HepG2 (cell line): Measurements from ENCODE around the gene GNAI2. TPM values are rescaled to one million over a fixed set of nuclear protein-coding genes. Genes with fewer than 3 reads are reported as not detected.

Source experiments
- ATAC-seq: fragments of 200-7000 bp; cut with Tn5 transposase; 3 replicates; pipeline ENCODE4 v1.9.1; 2020; ENCODE audit warnings: mild to moderate bottlenecking, moderate library complexity
- BruUV-seq: library from RNA; stranded (reverse); fragments of 400-500 nt; replicated peaks from 2 replicates; lab custom pipeline; 2021; lab: Mats Ljungman, UMichigan
- CTCF ChIA-PET: fragments of 300-600 bp; formaldehyde crosslinking; extraction: SDS; loops from one replicate; lab custom pipeline; 2021; ENCODE audit warnings: low total read pairs, inconsistent platforms, low intra/inter-chr PET ratio; lab: Yijun Ruan, JAX
- POLR2A ChIA-PET: fragments of 350-600 bp; sonication (Branson Sonifier 250); formaldehyde crosslinking; loops from one replicate; lab custom pipeline; 2020; ENCODE audit warnings: antibody characterized with exemption, inconsistent platforms; lab: Yijun Ruan, JAX
- DNase-seq: peaks from one replicate; pipeline ENCODE4 v3.0.0-alpha.2; 2015; ENCODE audit warnings: low spot score
- FAIRE-seq: peaks from 3 replicates; lab custom pipeline; 2011; peaks lifted over from hg19 to GRCh38; lab: Jason Lieb, UNC
- H2AFZ ChIP-seq: one replicate; pipeline ENCODE4 v1.6.1; 2011; ENCODE audit warnings: low read length, inconsistent platforms
- H3K27ac ChIP-seq: fragments of 300-600 bp; 3 replicates; pipeline ENCODE4 v1.8.0; 2011; ENCODE audit warnings: mixed run types, mild to moderate bottlenecking, mixed read lengths, low read length, inconsistent platforms; ENCODE audit not compliant: insufficient read depth; ENCODE audit errors: extremely low read length
- H3K27me3 ChIP-seq, 2 experiments: fragments of 200-600 bp in 1 of 2; 2 replicates in 1 of 2; 3 replicates in 1 of 2; pipeline versions ENCODE4 v1.6.0 to v1.8.0; 2011; ENCODE audit warnings: low read length in 2 of 2, mild to moderate bottlenecking in 2 of 2, moderate library complexity in 2 of 2, inconsistent platforms in 1 of 2; ENCODE audit not compliant: insufficient read depth in 2 of 2, control insufficient read depth in 1 of 2
- H3K36me3 ChIP-seq, 2 experiments: fragments of 200-600 bp in 1 of 2; replicated peaks in 1 of 2; 2 replicates in 1 of 2; 3 replicates in 1 of 2; pipeline versions ENCODE4 v1.5.1 to v1.8.0; 2011; ENCODE audit warnings: low read length in 2 of 2, inconsistent platforms in 1 of 2; ENCODE audit not compliant: insufficient read depth in 2 of 2, control insufficient read depth in 1 of 2
- H3K4me1 ChIP-seq: 2 replicates; pipeline ENCODE4 v1.5.1; 2012; ENCODE audit warnings: low read length, inconsistent platforms; ENCODE audit not compliant: insufficient read depth
- H3K4me2 ChIP-seq: 2 replicates; pipeline ENCODE4 v1.6.0; 2011; ENCODE audit warnings: low read depth, low read length, inconsistent platforms
- H3K4me3 ChIP-seq, 3 experiments: fragments of 200-600 bp in 1 of 3; sonication (generic), shearing (Covaris generic) in 1 of 3; replicated peaks in 1 of 3; 2 replicates each; pipeline ENCODE4 v1.5.1; 2011 to 2016; ENCODE audit warnings: low read length in 3 of 3, inconsistent platforms in 2 of 3, low read depth in 2 of 3, mild to moderate bottlenecking in 2 of 3, control low read depth in 1 of 3, mixed read lengths in 1 of 3; ENCODE audit not compliant: insufficient read depth in 1 of 3
- H3K79me2 ChIP-seq: one replicate; pipeline ENCODE4 v1.6.1; 2011; ENCODE audit warnings: low read length, inconsistent platforms; ENCODE audit not compliant: insufficient read depth
- H3K9ac ChIP-seq: 2 replicates; pipeline ENCODE4 v1.6.0; 2011; ENCODE audit warnings: mild to moderate bottlenecking, low read depth, low read length, inconsistent platforms; ENCODE audit not compliant: insufficient read depth
- H3K9me3 ChIP-seq: 2 replicates; pipeline ENCODE4 v1.5.1; 2012; ENCODE audit warnings: mild to moderate bottlenecking, low read length
- H4K20me1 ChIP-seq: 2 replicates; pipeline ENCODE4 v1.6.0; 2011; ENCODE audit warnings: inconsistent platforms, mild to moderate bottlenecking, low read length, moderate library complexity; ENCODE audit not compliant: insufficient read depth
- AGO2 ChIP-seq: fragments of 200-400 bp; formaldehyde crosslinking; optimal IDR thresholded peaks from 2 replicates; pipeline ENCODE3; 2017; ENCODE audit warnings: mild to moderate bottlenecking, low read depth, low read length, moderate library complexity
- AKAP8 ChIP-seq: sonication (generic); formaldehyde crosslinking; IDR thresholded peaks from 2 replicates; pipeline ENCODE4 v1.5.1; 2020; ENCODE audit warnings: mild to moderate bottlenecking, missing genetic modification reagents
- ATF7 ChIP-seq, 2 experiments: fragments of 450-650 bp in 1 of 2; sonication (generic) in 1 of 2; formaldehyde crosslinking in 1 of 2; IDR thresholded peaks; 2 replicates each; pipeline versions ENCODE4 v1.4.0 to v1.6.1; 2016 to 2020; ENCODE audit warnings: antibody characterized with exemption in 1 of 2, mild to moderate bottlenecking in 1 of 2, missing genetic modification reagents in 1 of 2
- BHLHE40 ChIP-seq: IDR thresholded peaks from 2 replicates; pipeline ENCODE4 v1.6.1; 2011; ENCODE audit warnings: low read length, improper control_type of control experiment
- CCDC6 ChIP-seq: sonication (generic); formaldehyde crosslinking; IDR thresholded peaks from 2 replicates; pipeline ENCODE4 v1.8.1; 2022; ENCODE audit warnings: mild to moderate bottlenecking, missing genetic modification reagents, moderate library complexity
- KAT2B ChIP-seq: fragments of 150-350 bp; IDR thresholded peaks from 2 replicates; pipeline ENCODE4 v1.6.1; 2014; ENCODE audit warnings: low read depth, low read length, borderline replicate concordance
- NCOR1 ChIP-seq: fragments of 200-600 bp; sonication (generic); IDR thresholded peaks from 2 replicates; pipeline ENCODE4 v1.7.0; 2017; ENCODE audit warnings: antibody characterized with exemption, low read length, borderline replicate concordance
- NFIC ChIP-seq: IDR thresholded peaks from 2 replicates; pipeline ENCODE4 v1.6.1; 2012; ENCODE audit warnings: mild to moderate bottlenecking, low read length, inconsistent platforms
- NFKB2 ChIP-seq: sonication (generic); formaldehyde crosslinking; IDR thresholded peaks from 2 replicates; pipeline ENCODE4 v1.4.0; 2020; ENCODE audit warnings: missing genetic modification reagents, borderline replicate concordance
- RFX1 ChIP-seq: fragments of 450-650 bp; IDR thresholded peaks from 2 replicates; pipeline ENCODE4 v1.6.1; 2017
- RFXAP ChIP-seq: sonication (generic); formaldehyde crosslinking; IDR thresholded peaks from 2 replicates; pipeline ENCODE4 v1.4.0; 2020; ENCODE audit warnings: missing genetic modification reagents, borderline replicate concordance
- TFDP2 ChIP-seq: sonication (generic); formaldehyde crosslinking; IDR thresholded peaks from 2 replicates; pipeline ENCODE4 v1.4.0; 2020; ENCODE audit warnings: missing genetic modification reagents
- ZNF501 ChIP-seq: sonication (generic); formaldehyde crosslinking; IDR thresholded peaks from 2 replicates; pipeline ENCODE4 v1.5.1; 2020; ENCODE audit warnings: mild to moderate bottlenecking, moderate library complexity, missing genetic modification reagents
- ZNF546 ChIP-seq: sonication (generic); formaldehyde crosslinking; conservative IDR thresholded peaks from 2 replicates; pipeline ENCODE4 v1.8.1; 2023; ENCODE audit warnings: mild to moderate bottlenecking, missing genetic modification reagents
- ZNF713 ChIP-seq: sonication (generic); formaldehyde crosslinking; IDR thresholded peaks from 2 replicates; pipeline ENCODE4 v1.4.0; 2020; ENCODE audit warnings: mild to moderate bottlenecking, missing genetic modification reagents
- ZNF781 ChIP-seq: sonication (generic); formaldehyde crosslinking; IDR thresholded peaks from 2 replicates; pipeline ENCODE4 v1.5.1; 2020; ENCODE audit warnings: borderline replicate concordance, mild to moderate bottlenecking, missing genetic modification reagents; ENCODE audit errors: not compliant biosample characterization
- ZSCAN31 ChIP-seq: sonication (generic); formaldehyde crosslinking; IDR thresholded peaks from 2 replicates; pipeline ENCODE4 v1.5.0; 2020; ENCODE audit warnings: low read depth, mild to moderate bottlenecking, missing genetic modification reagents
- WGBS: methylation state at CpG from one replicate; pipeline ENCODE4 v1.1.6; 2017; ENCODE audit warnings: low lambda C conversion rate; 5-methylcytosine and 5-hydroxymethylcytosine counted together
- in situ Hi-C: cut with HindIII; loops from 2 replicates; pipeline ENCODE4 v1.10.0; 2017; ENCODE audit warnings: low pct_unique_long_range_greater_than_20kb; ENCODE audit not compliant: extremely low pct_ligation_motif_present
- intact Hi-C: fragments of 100-400 bp; cut with micrococcal nuclease; formaldehyde crosslinking; loops from one replicate; pipeline ENCODE4 v1.10.0; 2022; ENCODE audit not compliant: unreplicated experiment
- polyA plus RNA-seq, 8 experiments: library from polyadenylated mRNA; depleted of rRNA in 3 of 8; stranded (reverse) in 7 of 8; unstranded in 1 of 8; fragments of >200 nt; fragmentation: Illumina TruSeq in 4 of 8; extraction: Trizol in 4 of 8; gene quantifications; 2 replicates each; pipeline versions ENCODE4 v1.2.1 to v1.2.3, GENCODE V29; 2011 to 2016; ENCODE audit warnings: low read depth in 4 of 8, missing spikeins in 1 of 8, mixed read lengths in 1 of 8; ENCODE audit not compliant: insufficient read depth in 1 of 8
- total RNA-seq, 5 experiments: library from RNA; depleted of rRNA; stranded (reverse); fragments of >200 nt; fragmentation: Illumina TruSeq; extraction: Trizol; gene quantifications; 2 replicates each; pipeline ENCODE4 v1.2.3, GENCODE V29; 2016; ENCODE audit warnings: low read depth in 1 of 5
- TF ChIP-seq, protein P1 (sequence below): IDR thresholded peaks from 2 replicates; pipeline ENCODE4 v1.4.0; 2020; ENCODE audit warnings: mild to moderate bottlenecking, missing genetic modification reagents

GNAI2 gene
- total and polyA plus RNA-seq, 2 of the 13 experiments (the other 11 are each of a cell fraction or from before 2014, with no cell fraction given): 51.1 to 66.2 TPM

- TF ChIP-seq ZNF713 (0 out of 2 replicates have a peak, but pooled peaks have one; percentile 79), TFDP2 (CRISPR knock-in tag) (peak; percentile 58), ATF7 (IDR thresholded peaks at IDR 0.05) (peak; percentile 47; the same call in 1 of the 2 replicates), ATF7 (CRISPR knock-in tag; IDR thresholded peaks at IDR 0.05) (no peak), RFX1 (no peak), NCOR1 (0 out of 2 replicates have a peak, but pooled peaks have one; percentile 13), ZNF546 (CRISPR knock-in tag) (0 out of 2 replicates have a peak, but pooled peaks have one; percentile 3), ZNF781 (CRISPR knock-in tag) (no peak), KAT2B (no peak), CCDC6 (CRISPR knock-in tag) (0 out of 2 replicates have a peak, but pooled peaks have one; percentile 11)
Observed at GRCh38 chr3:50299638-50299928, 63.6 kb downstream of the GNAI2 start (continued).

GRCh38 chr3:50299929-50300680 lies 64.1 kb downstream of the GNAI2 start:
- intact Hi-C loops (loop anchor here (1.0 to 5.0 kb wide), 2 partner anchors 21 to 38 kb away; no protein-coding TSS in a partner anchor), in situ Hi-C loops (no loop called here)
- Histone ChIP-seq H4K20me1 (peaks cover 11% of the 10 kb centered on the region), H3K27ac (peak overlapping the region; percentile 87), H3K4me3 (peak overlapping the region; percentile 48 to 53 (median 50)), H3K36me3 (peaks cover 1 to 3% of the 10 kb centered on the region in 2 experiments; a peak in 2 of 5 replicates), H2AFZ (no peak overlapping the region), H3K4me2 (peak overlapping the region; percentile 86), H3K9me3 (no peaks in the 10 kb centered on the region), H3K79me2 (peaks cover 36% of the 10 kb centered on the region), H3K4me1 (peaks cover 61% of the 10 kb centered on the region), H3K9ac (peak overlapping the region; percentile 63), H3K27me3 (no peaks in the 10 kb centered on the region; a peak in 1 of 5 replicates)
- 66% methylated on average over 11 of the region's 12 CpGs for WGBS
- ChIA-PET CTCF (interaction anchor here (1.5 kb wide), 1 partner anchor 21 kb away, joined by 3 read pairs; no protein-coding TSS in a partner anchor), POLR2A (interaction anchor here (0.5 to 7.9 kb wide), 26 partner anchors 7 to 105 kb away, joined by 3 to 222 read pairs (median 6); partner anchors contain the start of genes CYB561D2, GNAI2, HYAL2 and IFRD2)
- TSS peak; percentile 92 for BruUV-seq
- ATAC-seq (no peak), FAIRE-seq (no peak), DNase-seq (no peak)
- TF ChIP-seq ZNF501 (0 out of 2 replicates have a peak, but pooled peaks have one; percentile 4), ZSCAN31 (no peak), NFKB2 (CRISPR knock-in tag) (peak; percentile 53; the same call in 1 of the 2 replicates), AKAP8 (no peak; the same call in 1 of the 2 replicates), AGO2 (peak; percentile 49), NFIC (no peak), BHLHE40 (no peak), RFXAP (0 out of 2 replicates have a peak, but pooled peaks have one; percentile 7)
- TF ChIP-seq, protein P1, sequence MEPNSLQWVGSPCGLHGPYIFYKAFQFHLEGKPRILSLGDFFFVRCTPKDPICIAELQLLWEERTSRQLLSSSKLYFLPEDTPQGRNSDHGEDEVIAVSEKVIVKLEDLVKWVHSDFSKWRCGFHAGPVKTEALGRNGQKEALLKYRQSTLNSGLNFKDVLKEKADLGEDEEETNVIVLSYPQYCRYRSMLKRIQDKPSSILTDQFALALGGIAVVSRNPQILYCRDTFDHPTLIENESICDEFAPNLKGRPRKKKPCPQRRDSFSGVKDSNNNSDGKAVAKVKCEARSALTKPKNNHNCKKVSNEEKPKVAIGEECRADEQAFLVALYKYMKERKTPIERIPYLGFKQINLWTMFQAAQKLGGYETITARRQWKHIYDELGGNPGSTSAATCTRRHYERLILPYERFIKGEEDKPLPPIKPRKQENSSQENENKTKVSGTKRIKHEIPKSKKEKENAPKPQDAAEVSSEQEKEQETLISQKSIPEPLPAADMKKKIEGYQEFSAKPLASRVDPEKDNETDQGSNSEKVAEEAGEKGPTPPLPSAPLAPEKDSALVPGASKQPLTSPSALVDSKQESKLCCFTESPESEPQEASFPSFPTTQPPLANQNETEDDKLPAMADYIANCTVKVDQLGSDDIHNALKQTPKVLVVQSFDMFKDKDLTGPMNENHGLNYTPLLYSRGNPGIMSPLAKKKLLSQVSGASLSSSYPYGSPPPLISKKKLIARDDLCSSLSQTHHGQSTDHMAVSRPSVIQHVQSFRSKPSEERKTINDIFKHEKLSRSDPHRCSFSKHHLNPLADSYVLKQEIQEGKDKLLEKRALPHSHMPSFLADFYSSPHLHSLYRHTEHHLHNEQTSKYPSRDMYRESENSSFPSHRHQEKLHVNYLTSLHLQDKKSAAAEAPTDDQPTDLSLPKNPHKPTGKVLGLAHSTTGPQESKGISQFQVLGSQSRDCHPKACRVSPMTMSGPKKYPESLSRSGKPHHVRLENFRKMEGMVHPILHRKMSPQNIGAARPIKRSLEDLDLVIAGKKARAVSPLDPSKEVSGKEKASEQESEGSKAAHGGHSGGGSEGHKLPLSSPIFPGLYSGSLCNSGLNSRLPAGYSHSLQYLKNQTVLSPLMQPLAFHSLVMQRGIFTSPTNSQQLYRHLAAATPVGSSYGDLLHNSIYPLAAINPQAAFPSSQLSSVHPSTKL: no peak
